Ovary (tissue), 9 donors: ENCODE data around the gene INSR. TPM values are rescaled to one million over a fixed set of nuclear protein-coding genes. Genes with fewer than 3 reads are reported as not detected.
"Not testable (repeated sequence)": the region's sequence is repeated elsewhere in the genome, so short reads cannot be mapped to it uniquely, and the experiment has no call there.

ENCODE experiments used
- DNase-seq, 5 donors: peaks; one replicate each; pipeline ENCODE4 v3.0.0-alpha.2; 2019 to 2020
- H3K27ac ChIP-seq, 2 donors: fragments of 200-600 bp; one replicate each; pipeline versions ENCODE4 v1.5.1 to v1.8.0; 2019 to 2022
- H3K27me3 ChIP-seq: fragments of 200-600 bp; one replicate; pipeline ENCODE4 v1.8.0; 2022
- H3K36me3 ChIP-seq: fragments of 200-600 bp; sonication (generic); one replicate; pipeline ENCODE4 v1.5.1; 2019
- H3K4me1 ChIP-seq: one replicate; pipeline ENCODE4 v1.8.1; 2013; ENCODE audit warnings: mild to moderate bottlenecking, moderate library complexity; ENCODE audit not compliant: insufficient read depth
- H3K4me3 ChIP-seq: fragments of 200-600 bp; sonication (generic); one replicate; pipeline ENCODE4 v1.5.1; 2017
- H3K9me3 ChIP-seq, 2 donors: fragments of 200-600 bp in 1 of 2; sonication (generic) in 1 of 2; one replicate each; pipeline versions ENCODE4 v1.5.1 to v1.8.1; 2013 to 2019; ENCODE audit warnings: mild to moderate bottlenecking in 1 of 2, moderate library complexity in 1 of 2
- EP300 ChIP-seq: sonication (generic); formaldehyde crosslinking; IDR thresholded peaks from one replicate; pipeline ENCODE4 v1.6.1; 2017; ENCODE audit warnings: antibody characterized with exemption
- POLR2A ChIP-seq: fragments of 450-650 bp; IDR thresholded peaks from one replicate; pipeline ENCODE4 v1.6.1; 2017; ENCODE audit warnings: antibody characterized with exemption, mild to moderate bottlenecking, moderate library complexity
- WGBS, 3 donors: extraction: QIAGEN DNeasy Blood & Tissue Kit in 1 of 3; methylation state at CpG; one replicate each; pipeline versions ENCODE4 v1.1.5 to v1.1.7; 2013 to 2017; 5-methylcytosine and 5-hydroxymethylcytosine counted together
- intact Hi-C, 4 donors: fragments of 100-400 bp; cut with DNase I; formaldehyde crosslinking; loops; one replicate each; pipeline versions ENCODE4 v1.11.0 to v1.15.1; 2022 to 2023
- polyA plus RNA-seq, 2 donors: library from polyadenylated mRNA; stranded (reverse); fragments of 200-250 nt in 1 of 2; fragments of 350-450 nt in 1 of 2; fragmentation: Illumina TruSeq in 1 of 2; extraction: RNeasy Lipid Tissue Mini Kit (QIAGEN cat#74804) in 1 of 2; gene quantifications; one replicate each; pipeline ENCODE4 v1.2.3, GENCODE V29; 2013 to 2014
- total RNA-seq, 7 donors: library from RNA; depleted of rRNA in 2 of 7; stranded (reverse); fragments of >200 nt in 2 of 7; fragmentation: NEBNext Ultra II Directional in 3 of 7; extraction: Animal tissue kit (Norgen Biotek cat#: 25700) in 3 of 7; gene quantifications; one replicate each; pipeline versions ENCODE4 v1.1.0 to v1.2.4, GENCODE V29; 2016 to 2023
- TF ChIP-seq, protein P1 (sequence below), 3 donors: fragments of 450-650 bp in 2 of 3; fragments of 200-600 bp in 1 of 3; IDR thresholded peaks; one replicate each; pipeline versions ENCODE4 v1.5.1 to v1.8.0; 2016 to 2022; ENCODE audit warnings: antibody characterized with exemption in 3 of 3, mild to moderate bottlenecking in 1 of 3
- donor health status: DM: no; HTN: no; CAD: no; lungs with moderate emphysema.
- donor health status: DM: no; HTN: no; CAD: no.
- donor health status: Bipolar disorder and iron deficiency.
- donor health status: DM: yes; HTN: yes; CAD: no.
- donor health status: DM: no; HTN: no; CAD: no.
- donor health status: DM: yes; HTN: yes; CAD: no.

Gene INSR
- total and polyA plus RNA-seq, 9 donors, result 30.2 to 203 (median 93.3) TPM

DNA sequence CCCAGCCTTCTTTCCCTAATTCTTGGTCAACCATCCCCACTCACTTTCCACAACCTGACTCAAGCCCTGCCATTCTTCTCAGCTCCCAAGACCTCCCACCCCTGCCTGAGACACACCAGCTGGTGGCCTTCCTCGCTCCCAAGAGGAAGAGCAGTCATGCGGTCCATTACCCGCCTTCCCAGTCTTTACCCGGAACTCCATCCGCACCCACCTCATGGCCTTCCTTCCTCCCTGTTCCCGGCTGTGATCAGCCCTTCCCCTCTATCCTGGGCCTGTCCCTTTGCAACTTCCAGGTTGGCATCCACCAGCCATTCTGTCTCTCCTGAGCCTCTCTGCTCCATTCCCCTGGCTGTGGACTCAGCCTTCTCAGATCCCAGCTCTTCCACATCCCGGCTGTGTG lies 18.6 kb upstream of the INSR start:
- H3K9me3 ChIP-seq, result no peaks in the 10 kb centered on the region
- intact Hi-C loops, result no loop called here
- TF ChIP-seq EP300 (no peak), POLR2A (no peak)
- TF ChIP-seq, protein P1, sequence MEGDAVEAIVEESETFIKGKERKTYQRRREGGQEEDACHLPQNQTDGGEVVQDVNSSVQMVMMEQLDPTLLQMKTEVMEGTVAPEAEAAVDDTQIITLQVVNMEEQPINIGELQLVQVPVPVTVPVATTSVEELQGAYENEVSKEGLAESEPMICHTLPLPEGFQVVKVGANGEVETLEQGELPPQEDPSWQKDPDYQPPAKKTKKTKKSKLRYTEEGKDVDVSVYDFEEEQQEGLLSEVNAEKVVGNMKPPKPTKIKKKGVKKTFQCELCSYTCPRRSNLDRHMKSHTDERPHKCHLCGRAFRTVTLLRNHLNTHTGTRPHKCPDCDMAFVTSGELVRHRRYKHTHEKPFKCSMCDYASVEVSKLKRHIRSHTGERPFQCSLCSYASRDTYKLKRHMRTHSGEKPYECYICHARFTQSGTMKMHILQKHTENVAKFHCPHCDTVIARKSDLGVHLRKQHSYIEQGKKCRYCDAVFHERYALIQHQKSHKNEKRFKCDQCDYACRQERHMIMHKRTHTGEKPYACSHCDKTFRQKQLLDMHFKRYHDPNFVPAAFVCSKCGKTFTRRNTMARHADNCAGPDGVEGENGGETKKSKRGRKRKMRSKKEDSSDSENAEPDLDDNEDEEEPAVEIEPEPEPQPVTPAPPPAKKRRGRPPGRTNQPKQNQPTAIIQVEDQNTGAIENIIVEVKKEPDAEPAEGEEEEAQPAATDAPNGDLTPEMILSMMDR (IDR thresholded peaks at IDR 0.05), result no peak
- DNase-seq, result no peak
- no peak overlapping the region for H3K27ac ChIP-seq
- H3K36me3 ChIP-seq, result no peaks in the 10 kb centered on the region
- no peak overlapping the region for H3K4me3 ChIP-seq
- WGBS, 3 donors, result 84 to 89% (median 85%) methylated on average over 7 of the region's 7 CpGs
- no peaks in the 10 kb centered on the region for H3K27me3 ChIP-seq
- H3K4me1 ChIP-seq, result no peaks in the 10 kb centered on the region

DNA sequence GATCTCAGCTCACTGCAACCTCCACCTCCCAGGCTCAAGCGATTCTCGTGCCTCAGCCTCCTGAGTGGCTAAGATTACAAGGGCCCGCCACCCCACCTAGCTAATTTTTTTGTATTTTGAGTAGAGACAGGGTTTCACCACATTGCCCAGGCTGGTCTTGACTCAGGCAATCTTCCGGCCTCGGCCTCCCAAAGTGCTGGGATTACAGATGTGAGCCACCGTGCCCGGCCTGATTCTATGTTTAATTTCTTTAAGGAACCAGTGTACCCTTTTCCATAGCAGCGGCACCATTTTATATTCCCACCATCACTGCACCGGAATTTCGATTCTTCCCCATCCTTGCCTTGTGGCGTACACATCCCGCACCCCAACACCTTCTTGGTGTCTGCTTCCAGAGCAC lies 17.7 kb upstream of the INSR start:
- Histone ChIP-seq H3K4me1 (no peaks in the 10 kb centered on the region), H3K27me3 (no peaks in the 10 kb centered on the region), H3K4me3 (no peak overlapping the region), H3K36me3 (no peaks in the 10 kb centered on the region), H3K27ac (no peak overlapping the region), H3K9me3 (no peaks in the 10 kb centered on the region)
- WGBS, 3 donors, result 95 to 97% (median 96%) methylated on average over 12 of the region's 12 CpGs
- no peak for DNase-seq
- intact Hi-C loops, result no loop called here
- TF ChIP-seq POLR2A (no peak), EP300 (no peak)
- TF ChIP-seq, protein P1 (IDR thresholded peaks at IDR 0.05), result no peak

DNA sequence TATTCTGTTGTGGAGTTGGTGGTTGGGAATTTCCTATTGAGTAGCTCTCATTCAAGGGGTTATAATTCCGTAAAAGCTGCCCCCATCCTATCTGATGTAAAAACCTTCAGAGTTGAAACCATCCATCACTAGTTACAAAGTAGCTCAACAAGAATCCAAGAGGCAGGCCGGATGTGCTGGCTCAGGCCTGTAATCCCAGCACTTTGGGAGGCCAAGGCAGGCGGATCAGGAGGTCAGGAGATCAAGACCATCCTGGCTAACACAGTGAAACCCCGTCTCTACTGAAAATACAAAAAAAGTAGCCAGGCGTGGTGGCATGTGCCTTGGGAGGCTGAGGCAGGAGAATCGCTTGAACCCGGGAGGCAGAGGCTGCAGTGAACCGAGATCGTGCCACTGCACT lies 14.1 kb upstream of the INSR start:
- WGBS, 3 donors, result 81 to 87% (median 82%) methylated on average over 9 of the region's 9 CpGs

DNA sequence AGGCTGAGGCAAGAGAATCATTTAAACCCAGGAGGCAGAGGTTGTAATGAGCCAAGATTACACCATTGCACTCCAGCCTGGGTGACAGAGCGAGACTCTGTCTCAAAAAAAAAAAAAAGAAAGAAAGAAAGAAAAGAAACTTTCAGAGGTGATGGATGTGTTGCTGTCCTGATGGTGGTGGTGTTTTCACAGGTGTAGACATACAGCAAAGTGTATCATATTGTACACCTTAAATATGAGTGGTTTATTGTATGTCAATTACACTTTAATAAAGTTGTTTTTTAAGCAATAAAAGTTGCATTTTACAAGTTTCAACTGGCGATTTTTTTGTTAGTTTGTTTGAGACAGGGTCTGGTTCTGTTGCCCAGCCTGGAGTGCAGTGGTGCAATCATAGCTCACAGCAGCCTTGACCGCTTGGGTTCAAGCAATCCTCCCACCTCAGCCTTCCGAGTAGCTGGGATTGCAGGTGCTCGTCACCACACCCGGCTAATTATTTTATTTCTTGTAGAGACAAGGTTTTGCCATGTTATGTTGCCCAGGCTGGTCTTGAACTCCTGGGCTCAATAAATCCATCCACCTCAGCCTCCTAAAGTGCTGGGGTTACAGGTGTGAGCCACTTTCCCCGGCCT lies 13.5 kb upstream of the INSR start:
- TF ChIP-seq EP300, result no peak
- no peak for TF ChIP-seq POLR2A
- TF ChIP-seq, protein P1 (IDR thresholded peaks at IDR 0.05), result no peak
- Histone ChIP-seq H3K4me1 (no peaks in the 10 kb centered on the region), H3K27me3 (no peaks in the 10 kb centered on the region), H3K4me3 (no peak overlapping the region), H3K9me3 (no peaks in the 10 kb centered on the region), H3K36me3 (no peaks in the 10 kb centered on the region), H3K27ac (no peak overlapping the region)
- intact Hi-C loops, result no loop called here
- WGBS, 3 donors, result 80 to 98% (median 91%) methylated on average over 7 of the region's 7 CpGs
- DNase-seq, result no peak

More for the DNA sequence above, 14.1 kb upstream of the INSR start:
- H3K9me3 ChIP-seq, H3K36me3 ChIP-seq, H3K27ac ChIP-seq, DNase-seq, H3K4me1 ChIP-seq, H3K4me3 ChIP-seq, intact Hi-C loops, H3K27me3 ChIP-seq: not testable (repeated sequence)

DNA sequence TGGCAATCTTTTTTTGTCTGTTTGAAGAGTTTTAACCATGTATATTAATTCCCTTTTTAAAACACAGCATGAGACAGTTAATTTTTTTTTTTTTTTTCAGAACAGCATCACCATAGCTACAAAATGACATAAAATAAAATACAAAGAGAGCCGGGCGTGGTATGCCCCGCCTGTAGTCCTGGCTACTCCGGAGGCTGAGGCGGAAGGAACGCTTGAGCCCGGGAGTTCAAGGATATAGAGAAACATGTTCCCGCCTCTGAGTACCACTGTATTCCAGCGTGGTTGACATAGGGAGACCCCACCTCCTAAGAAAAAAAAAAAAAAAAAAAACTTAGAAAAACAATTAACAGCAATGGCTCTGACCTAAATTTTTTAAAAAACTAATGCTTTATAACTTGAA lies 10.0 kb upstream of the INSR start:
- no peak overlapping the region for H3K27ac ChIP-seq
- no peak for TF ChIP-seq EP300
- TF ChIP-seq POLR2A, result no peak
- TF ChIP-seq, protein P1 (IDR thresholded peaks at IDR 0.05), result no peak
- H3K9me3 ChIP-seq, result no peaks in the 10 kb centered on the region
- DNase-seq, result peak in 1 of 5 donors; percentile 56
- H3K4me1 ChIP-seq, result no peaks in the 10 kb centered on the region
- 7 to 40% (median 11%) methylated on average over 9 of the region's 9 CpGs for WGBS, 3 donors
- H3K27me3 ChIP-seq, result no peaks in the 10 kb centered on the region
- H3K36me3 ChIP-seq, result no peaks in the 10 kb centered on the region
- intact Hi-C loops, result no loop called here
- H3K4me3 ChIP-seq, result no peak overlapping the region
